ENCODE data around the gene CIAPIN1.
"Not testable (repeated sequence)": the region's sequence is repeated elsewhere in the genome, so short reads cannot be mapped to it uniquely, and the experiment has no call there.

CIAPIN1 gene

DNA sequence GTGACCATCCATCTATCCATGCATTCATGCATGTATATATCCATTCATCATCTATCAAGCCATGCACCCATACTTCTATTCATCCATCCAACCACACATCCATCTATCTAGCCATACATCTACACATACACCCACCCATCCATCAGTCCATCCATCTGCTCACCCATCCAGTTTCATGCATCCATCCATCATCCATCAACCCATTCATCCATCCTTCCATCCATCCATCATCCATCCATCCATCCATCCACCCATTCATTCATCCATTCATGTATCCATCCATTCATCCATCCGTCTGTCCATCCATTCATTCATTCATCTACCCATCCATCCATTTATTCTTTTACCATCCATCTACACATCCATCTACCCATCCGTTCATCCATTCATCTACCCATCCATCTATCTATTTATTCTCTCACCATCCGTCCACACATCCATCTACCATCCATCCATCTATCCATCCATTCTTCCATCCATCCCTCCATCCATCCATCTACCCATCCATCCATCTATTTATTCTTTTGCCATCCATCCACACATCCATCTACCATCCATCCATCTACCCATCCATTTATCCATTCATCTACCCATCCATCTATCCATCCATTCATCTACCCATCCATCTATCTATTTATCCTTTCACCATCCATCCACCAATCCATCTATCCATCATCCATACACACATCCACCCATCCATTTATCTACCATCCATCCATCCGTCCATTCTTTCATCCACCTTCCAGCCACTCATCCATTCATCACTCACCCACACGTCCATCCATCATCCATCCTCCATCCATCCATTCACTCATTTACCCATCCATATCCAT is 39.4 kb downstream of the CIAPIN1 start:
- peaks cover 0 to 9% of the 10 kb centered on the region in 2 experiments for H3K4me1 ChIP-seq (ENCODE audit: control insufficient read depth in 1 of 2, insufficient read depth in 1 of 2, low read depth in 1 of 2, low read length in 1 of 2)
- H3K36me3 ChIP-seq = no peaks in the 10 kb centered on the region
- H3K9me3 ChIP-seq = no peaks in the 10 kb centered on the region
- TF ChIP-seq, protein P1, sequence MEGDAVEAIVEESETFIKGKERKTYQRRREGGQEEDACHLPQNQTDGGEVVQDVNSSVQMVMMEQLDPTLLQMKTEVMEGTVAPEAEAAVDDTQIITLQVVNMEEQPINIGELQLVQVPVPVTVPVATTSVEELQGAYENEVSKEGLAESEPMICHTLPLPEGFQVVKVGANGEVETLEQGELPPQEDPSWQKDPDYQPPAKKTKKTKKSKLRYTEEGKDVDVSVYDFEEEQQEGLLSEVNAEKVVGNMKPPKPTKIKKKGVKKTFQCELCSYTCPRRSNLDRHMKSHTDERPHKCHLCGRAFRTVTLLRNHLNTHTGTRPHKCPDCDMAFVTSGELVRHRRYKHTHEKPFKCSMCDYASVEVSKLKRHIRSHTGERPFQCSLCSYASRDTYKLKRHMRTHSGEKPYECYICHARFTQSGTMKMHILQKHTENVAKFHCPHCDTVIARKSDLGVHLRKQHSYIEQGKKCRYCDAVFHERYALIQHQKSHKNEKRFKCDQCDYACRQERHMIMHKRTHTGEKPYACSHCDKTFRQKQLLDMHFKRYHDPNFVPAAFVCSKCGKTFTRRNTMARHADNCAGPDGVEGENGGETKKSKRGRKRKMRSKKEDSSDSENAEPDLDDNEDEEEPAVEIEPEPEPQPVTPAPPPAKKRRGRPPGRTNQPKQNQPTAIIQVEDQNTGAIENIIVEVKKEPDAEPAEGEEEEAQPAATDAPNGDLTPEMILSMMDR (IDR thresholded peaks at IDR 0.05) = no peak
- no peak overlapping the region for H3K4me3 ChIP-seq (ENCODE audit: low read depth in 1 of 2, low read length in 1 of 2)
- peaks cover 13% of the 10 kb centered on the region for H3K27me3 ChIP-seq
- no peak overlapping the region for H3K27ac ChIP-seq

DNA sequence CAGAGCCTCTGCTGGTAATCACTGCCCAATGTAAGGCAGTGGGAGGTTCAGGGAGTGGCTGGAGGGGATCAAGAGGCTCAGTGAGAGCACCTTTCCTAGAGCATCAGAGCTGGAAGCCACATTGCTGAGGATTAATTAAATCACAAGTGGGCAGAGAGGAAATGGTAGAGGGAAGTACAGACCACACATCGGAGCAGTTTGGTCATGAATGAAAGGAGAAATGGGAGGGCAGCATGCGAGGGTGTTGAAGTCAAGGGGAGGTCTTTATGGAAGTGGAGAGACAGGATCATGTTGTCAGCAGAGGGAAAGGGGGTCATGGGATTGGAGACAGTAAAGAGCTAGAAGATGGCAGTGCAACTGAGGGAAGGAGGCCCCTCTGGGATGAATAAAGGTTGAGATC is 40.3 kb downstream of the CIAPIN1 start:
- no peak overlapping the region for H3K4me3 ChIP-seq (ENCODE audit: low read depth in 1 of 2, low read length in 1 of 2)

DNA sequence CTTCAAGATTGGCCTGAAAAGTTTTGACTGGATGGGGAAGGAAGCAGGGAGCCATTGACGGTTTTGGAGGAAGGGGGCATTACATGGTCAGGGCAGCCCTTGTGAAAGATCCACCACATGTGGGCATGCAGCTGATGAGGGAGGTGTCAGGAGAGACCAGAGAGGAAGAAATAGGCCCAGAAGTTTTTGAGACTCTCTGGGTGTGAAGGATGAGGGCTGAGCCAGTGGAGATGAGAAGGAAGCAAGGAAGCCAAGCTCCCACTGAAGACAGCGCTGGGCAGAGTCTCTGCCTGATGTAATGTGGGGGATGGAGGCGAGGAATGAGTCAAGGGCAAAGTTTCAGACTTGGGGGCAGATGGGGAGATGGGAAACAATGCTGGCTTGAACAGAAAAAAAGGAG is 42.1 kb downstream of the CIAPIN1 start:
- peaks cover 5% of the 10 kb centered on the region for H3K27me3 ChIP-seq
- no peak overlapping the region for H3K27ac ChIP-seq
- H3K9me3 ChIP-seq = no peaks in the 10 kb centered on the region
- H3K4me1 ChIP-seq (ENCODE audit: control insufficient read depth in 1 of 2, insufficient read depth in 1 of 2, low read depth in 1 of 2, low read length in 1 of 2) = peaks cover 0 to 9% of the 10 kb centered on the region in 2 experiments
- H3K4me3 ChIP-seq (ENCODE audit: low read depth in 1 of 2, low read length in 1 of 2) = no peak overlapping the region
- no peaks in the 10 kb centered on the region for H3K36me3 ChIP-seq
- TF ChIP-seq, protein P1 (IDR thresholded peaks at IDR 0.05) = no peak

More for the DNA sequence above, 40.3 kb downstream of the CIAPIN1 start:
- no peaks in the 10 kb centered on the region for H3K9me3 ChIP-seq
- no peak overlapping the region for H3K27ac ChIP-seq
- H3K4me1 ChIP-seq (ENCODE audit: control insufficient read depth in 1 of 2, insufficient read depth in 1 of 2, low read depth in 1 of 2, low read length in 1 of 2) = peaks cover 0 to 9% of the 10 kb centered on the region in 2 experiments
- H3K36me3 ChIP-seq = no peaks in the 10 kb centered on the region
- H3K27me3 ChIP-seq = peaks cover 13% of the 10 kb centered on the region
- TF ChIP-seq, protein P1 (IDR thresholded peaks at IDR 0.05) = no peak

DNA sequence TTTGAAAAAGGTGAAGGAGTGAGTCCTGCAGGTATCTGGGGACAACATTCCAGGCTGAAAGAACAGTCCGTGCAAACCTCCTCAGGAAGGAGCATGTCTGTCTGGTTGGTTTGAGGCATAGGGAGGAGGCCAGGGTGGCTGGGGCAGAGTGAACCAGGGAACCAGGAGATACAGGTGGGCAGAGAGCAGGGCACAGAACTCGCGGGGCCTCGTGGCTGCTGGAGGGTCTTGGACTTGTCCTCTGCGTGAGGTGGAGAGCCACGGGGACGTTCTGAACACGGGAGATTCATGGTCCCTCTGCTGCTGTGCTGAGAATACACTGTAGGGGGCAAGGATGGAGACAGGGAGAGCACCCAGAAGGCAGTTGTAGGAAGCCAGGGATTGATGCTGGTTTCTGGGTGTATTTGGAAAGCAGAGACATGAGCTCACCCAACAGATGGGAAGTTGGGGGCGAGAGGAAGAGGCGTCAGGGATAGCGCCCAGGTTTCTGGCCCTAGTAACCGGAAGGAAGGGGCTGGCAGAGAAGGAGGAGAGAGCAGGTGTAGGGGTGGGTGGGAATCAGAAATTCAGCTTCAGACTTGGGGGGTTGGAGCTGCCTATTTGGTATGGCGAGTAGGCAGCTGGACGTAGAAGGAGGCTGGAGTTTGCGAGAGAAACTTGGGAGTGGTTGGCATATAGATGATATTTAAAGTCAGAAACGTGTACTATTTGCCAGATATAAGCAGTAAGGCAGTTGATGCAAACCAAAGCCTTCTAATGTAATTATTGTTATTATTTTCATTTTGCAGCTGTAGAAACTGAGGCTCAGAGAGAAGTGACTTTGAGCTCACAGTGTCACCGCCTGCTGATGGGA is 43.0 kb downstream of the CIAPIN1 start, which contains the start of gene CCL17:
TSS of gene CCL17 (plus strand) at position 803 of the 853 bp plus-strand sequence. CDS start 9,166 bp downstream, outside the sequence.
- Histone ChIP-seq H3K27me3 (peaks cover 4% of the 10 kb centered on the region), H3K27ac (no peak within 1 kb of the TSS), H3K4me3 (ENCODE audit: low read depth in 1 of 2, low read length in 1 of 2) (no peak within 1 kb of the TSS), H3K9me3 (no peaks in the 10 kb centered on the region), H3K36me3 (no peaks in the 10 kb centered on the region), H3K4me1 (ENCODE audit: control insufficient read depth in 1 of 2, insufficient read depth in 1 of 2, low read depth in 1 of 2, low read length in 1 of 2) (peaks cover 0 to 9% of the 10 kb centered on the region in 2 experiments)
- TF ChIP-seq, protein P1 (IDR thresholded peaks at IDR 0.05) = no peak

DNA sequence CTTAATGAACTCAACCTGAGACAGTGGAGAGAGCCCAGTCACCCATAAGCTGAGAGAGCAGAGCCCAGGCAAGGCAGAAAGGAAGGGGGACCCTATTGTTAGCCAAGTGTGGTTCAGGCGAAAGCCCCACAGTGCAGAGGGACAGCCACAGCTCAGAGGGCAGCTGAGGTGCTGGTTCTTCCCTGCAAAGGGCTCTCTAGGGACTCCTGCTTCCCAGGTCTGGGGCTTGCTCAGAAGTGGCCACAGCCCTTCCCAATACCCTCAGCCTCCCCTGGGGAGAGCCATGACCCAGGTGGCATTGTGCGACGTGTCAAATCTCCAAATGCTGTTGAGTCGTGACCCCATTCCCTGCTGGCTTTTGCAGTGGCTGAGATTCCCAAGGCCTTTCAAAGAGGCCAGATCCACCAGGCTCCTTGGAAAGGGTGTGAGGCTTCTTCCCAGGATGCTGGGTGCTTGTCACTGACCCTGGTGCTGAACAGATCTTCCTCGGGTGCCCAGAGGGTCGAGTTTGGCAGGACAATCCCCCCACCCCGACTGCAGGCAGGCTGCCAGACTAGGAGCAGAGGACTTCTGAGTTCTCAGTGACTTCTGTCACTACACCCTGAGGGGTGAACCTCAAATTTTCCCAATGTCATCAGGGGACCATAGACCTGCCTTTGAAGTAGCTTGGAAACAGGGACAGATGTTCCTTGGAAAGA is 45.1 kb downstream of the CIAPIN1 start:
- TF ChIP-seq, protein P1 (IDR thresholded peaks at IDR 0.05) = no peak
- peaks cover 4% of the 10 kb centered on the region for H3K27me3 ChIP-seq

DNA sequence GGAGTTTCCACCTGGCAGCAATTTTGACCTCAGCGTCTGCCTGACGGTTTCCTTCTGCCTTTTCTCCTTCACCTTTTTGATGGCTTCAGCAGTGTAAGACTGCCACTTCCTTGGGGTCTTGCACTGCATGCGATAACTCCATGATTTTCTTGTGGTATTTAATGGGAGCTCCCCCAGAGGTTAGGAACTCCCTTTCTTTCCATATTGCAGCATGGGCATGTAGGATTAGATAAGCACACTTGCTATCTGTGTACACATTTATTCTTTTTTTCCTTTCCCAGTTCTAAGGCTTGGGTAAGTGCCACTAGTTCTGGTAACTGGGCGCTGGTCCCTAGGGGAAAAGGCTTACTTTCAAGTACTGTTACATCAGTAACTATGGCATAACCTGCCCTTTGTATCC is 49.7 kb downstream of the CIAPIN1 start:
- not testable (repeated sequence) for H3K4me3 ChIP-seq (ENCODE audit: low read depth in 1 of 2, low read length in 1 of 2); H3K9me3 ChIP-seq; H3K27me3 ChIP-seq; H3K36me3 ChIP-seq; H3K4me1 ChIP-seq (ENCODE audit: control insufficient read depth in 1 of 2, insufficient read depth in 1 of 2, low read depth in 1 of 2, low read length in 1 of 2); H3K27ac ChIP-seq

More for the DNA sequence above, 45.1 kb downstream of the CIAPIN1 start:
- Histone ChIP-seq H3K27ac (no peak overlapping the region), H3K9me3 (no peaks in the 10 kb centered on the region), H3K4me1 (ENCODE audit: control insufficient read depth in 1 of 2, insufficient read depth in 1 of 2, low read depth in 1 of 2, low read length in 1 of 2) (peaks cover 0 to 6% of the 10 kb centered on the region in 2 experiments), H3K4me3 (ENCODE audit: low read depth in 1 of 2, low read length in 1 of 2) (no peak overlapping the region), H3K36me3 (no peaks in the 10 kb centered on the region)

Measured in neutrophil (primary cell).